Erythroblast (primary cell): ENCODE measurements around the gene P4HTM.

ENCODE experiments used
- GATA1 ChIP-seq: IDR thresholded peaks from 2 replicates; pipeline ENCODE4 v1.6.1; 2011; ENCODE audit warnings: low read depth, mild to moderate bottlenecking, control low read depth, low read length, moderate library complexity
- POLR2A ChIP-seq: IDR thresholded peaks from 2 replicates; pipeline ENCODE4 v1.6.1; 2011; ENCODE audit warnings: mild to moderate bottlenecking, low read length

- TF ChIP-seq POLR2A, result no peak
- no peak for TF ChIP-seq GATA1
These were observed 16.5 kb downstream of the P4HTM start for GRCh38 chr3:49006408-49007067.
